Stimulated activated CD4-positive, alpha-beta T cell treated with anti-CD3 and anti-CD28 coated beads, TNF-alpha, amount 100 ng/mL, for 24 hours (primary cell): ENCODE measurements around the gene LRMDA.
"Not testable (repeated sequence)": the region's sequence is repeated elsewhere in the genome, so short reads cannot be mapped to it uniquely, and the experiment has no call there.

Experiments used
- DNase-seq, 3 experiments: peaks; one replicate each; pipeline ENCODE4 v3.0.0-alpha.2; 2020; ENCODE audit warnings: low read depth in 3 of 3

Gene LRMDA

DNA sequence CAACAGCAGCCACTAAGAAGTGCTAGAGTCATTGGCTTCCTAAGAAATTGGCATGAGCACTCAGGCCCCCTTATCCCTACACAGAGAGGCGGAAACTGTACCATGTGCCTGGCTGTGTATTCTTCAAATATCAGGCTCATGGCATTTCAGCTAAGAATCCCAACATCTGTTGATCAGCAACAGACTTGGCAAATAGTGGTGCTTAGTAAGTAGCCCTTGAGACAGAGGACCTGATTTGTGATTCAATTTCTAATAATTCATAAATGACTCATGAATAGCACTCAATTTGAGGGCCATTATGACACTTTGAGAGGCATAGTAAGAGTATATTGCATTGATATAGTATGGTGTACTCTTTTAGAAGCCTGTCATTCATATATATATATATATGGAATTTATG is 309.1 kb downstream of the LRMDA start:
- DNase-seq, result no peak

DNA sequence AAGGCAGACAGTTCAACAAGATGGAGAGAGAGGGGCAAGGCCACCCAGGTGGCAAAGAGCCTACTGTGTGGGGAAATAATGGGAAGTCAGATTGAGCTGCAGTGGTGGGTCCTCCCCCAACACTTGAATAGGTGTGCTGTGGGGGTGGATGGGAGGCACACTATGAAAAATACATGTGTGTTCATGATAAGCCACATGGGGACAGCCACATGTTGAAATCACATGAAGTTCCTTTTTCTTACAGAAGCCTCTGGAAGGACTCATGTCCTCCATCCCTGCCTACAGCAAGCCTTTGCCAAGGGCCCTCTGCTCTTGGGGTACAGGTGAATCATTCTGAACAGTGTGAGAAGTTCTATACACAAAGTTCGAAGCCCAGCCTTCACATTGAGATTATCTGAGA is 310.9 kb downstream of the LRMDA start:
- no peak for DNase-seq

DNA sequence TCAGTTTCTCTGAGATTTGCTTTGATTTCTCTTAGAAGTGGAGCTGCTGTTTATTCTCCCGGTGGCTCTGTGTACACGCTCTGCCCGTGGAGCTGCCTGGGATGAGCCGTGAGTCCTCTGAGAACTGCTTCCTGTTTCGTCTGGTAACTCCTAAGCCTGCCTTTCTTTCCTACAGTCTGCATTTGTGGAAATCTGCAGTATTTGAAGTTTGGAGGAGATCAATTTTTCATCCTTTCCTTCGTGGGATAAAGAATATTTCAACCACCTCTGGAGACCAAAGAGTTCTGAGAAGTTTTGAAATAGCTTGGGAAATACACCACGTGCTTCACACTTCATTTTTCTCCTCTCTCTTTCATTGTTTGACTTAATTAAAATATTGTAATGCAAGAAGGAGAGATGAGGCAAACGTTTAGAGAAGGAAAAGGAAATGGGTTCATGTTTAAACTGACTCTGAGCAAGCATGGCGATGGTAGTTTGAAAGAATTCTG is 311.9 kb downstream of the LRMDA start:
- DNase-seq, result no peak

DNA sequence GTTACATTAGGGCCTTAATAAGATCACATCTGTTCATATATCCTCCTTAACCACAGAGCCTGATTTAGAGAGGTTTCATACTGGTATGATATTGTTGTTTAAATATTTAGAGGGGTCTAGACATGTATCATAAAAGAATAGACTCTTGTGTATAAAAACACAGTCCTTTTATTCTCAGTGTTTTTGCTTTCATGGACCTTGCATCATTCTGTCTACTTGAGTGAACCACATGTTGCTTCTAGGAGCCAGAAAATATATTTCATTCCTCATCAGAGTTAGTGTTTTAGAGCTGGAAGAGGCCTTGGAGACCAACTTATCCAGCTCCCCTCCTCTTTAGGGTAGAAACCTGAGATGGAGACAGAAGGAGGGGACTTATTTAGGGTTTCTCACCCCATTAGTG is 312.8 kb downstream of the LRMDA start:
- DNase-seq, result no peak

DNA sequence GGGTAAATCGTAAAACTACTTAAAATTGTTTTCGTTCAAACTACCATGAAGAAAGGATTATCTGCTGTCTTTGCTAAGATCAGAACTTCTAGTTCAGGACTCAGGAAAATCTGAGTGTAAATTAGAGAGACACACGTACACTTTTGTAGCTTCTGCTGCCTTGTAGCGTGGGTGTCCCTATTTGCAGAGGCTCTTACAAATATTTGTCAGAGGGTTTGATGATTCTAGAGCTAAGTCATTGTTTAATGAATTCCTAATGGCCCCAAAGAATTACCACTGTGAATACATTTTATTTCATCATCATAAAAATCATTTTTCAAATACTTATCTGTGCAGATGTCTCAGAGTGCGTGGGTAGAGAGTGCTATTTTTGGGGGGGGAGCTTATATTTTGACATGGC is 314.9 kb downstream of the LRMDA start:
- no peak for DNase-seq

DNA sequence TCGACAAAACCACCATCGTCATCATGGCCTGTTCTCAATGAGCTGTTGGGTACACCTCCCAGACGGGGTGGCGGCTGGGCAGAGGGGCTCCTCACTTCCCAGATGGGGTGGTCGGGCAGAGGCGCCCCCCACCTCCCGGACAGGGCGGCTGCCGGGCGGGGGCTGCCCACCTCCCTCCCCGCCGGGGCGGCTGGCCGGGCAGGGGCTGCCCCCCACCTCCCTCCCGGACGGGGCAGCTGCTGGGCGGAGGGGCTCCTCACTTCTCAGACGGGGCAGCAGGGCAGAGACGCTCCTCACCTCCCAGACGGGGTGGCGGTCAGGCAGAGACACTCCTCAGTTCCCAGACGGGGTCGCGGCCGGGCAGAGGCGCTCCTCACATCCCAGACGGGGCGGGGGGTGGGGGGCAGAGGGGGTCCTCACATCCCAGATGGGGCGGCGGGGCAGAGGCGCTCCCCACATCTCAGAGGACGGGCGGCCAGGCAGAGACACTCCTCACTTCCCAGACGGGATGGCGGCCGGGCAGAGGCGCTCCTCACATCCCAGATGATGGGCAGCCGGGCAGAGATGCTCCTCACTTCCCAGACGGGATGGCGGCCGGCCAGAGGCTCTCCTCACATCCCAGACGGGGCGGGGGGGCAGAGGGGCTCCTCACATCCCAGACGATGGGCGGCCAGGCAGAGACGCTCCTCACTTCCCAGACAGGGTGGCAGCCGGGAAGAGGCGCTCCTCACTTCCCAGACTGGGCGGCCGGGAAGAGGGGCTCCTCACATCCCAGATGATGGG is 318.9 kb downstream of the LRMDA start:
- not testable (repeated sequence) for DNase-seq

DNA sequence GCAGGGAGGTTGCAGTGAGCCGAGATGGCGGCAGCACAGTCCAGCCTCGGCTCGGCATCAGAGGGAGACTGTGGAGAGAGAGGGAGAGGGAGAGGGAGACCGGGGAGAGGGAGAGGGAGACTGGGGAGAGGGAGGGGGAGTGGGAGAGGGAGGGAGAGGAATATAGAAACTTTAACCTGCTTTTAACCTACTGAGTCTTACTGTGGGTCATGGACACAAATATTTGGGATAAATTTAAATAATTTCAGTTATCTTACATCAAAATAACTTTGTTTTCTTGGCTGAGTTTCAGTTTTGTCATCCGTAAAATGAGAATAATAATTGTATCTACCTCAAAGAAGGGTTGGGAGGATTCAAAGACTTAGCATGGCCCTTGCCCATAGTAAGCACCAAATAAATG is 319.8 kb downstream of the LRMDA start:
- DNase-seq, result no peak

DNA sequence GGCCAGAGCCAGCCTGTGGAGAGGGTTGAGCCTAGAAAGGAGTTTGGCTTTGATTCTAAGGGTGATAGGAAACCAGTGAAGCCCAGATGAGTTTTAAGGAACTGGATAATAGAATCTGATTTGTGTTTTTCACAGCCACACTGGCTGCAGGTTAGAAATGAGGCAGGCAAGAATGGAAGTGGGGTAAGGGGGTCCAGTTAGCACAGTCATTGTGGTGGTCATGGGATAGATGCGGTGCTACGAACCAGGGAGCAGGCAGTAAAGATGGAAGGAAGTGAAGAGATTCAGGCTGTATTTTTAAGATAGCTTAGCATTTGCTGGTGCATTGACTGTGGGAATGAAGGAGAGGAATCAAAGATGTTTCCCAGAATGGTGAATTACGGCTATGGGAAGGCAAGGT is 322.2 kb downstream of the LRMDA start:
- no peak for DNase-seq

DNA sequence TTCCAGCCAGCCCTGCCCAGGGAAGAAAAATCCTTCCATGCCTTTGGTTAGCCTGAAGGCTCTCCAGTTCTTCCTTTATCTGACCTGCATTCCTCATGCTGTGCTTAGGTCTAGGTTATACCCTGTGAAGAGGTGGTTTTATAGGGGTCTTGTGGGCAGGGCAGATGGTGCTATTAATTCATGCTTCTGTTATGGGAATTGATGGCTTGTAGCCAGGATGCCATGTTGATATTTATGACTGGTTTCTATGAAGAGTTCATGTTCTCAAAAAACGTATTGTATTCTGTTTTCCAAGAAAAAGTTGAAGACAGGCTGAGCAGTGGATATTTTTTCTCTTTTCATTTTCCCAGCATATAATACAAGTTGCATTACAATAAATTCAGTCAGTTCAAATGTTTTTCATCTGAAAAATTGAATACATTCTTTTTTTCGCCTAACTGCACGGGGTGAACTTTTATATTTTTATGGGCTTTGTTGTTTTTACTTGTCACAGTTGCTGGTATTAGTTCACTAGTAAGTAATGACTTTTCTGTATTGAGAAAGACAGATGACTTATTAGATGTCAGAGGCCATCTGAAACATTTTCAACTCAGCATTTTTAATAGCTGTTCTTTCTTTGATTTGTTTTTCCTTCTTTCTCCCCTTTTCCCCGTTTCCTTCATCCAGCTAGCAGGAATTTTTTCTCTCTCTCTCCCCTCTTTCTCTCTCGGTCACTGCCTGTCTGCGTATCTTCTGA is 322.8 kb downstream of the LRMDA start:
- no peak for DNase-seq

DNA sequence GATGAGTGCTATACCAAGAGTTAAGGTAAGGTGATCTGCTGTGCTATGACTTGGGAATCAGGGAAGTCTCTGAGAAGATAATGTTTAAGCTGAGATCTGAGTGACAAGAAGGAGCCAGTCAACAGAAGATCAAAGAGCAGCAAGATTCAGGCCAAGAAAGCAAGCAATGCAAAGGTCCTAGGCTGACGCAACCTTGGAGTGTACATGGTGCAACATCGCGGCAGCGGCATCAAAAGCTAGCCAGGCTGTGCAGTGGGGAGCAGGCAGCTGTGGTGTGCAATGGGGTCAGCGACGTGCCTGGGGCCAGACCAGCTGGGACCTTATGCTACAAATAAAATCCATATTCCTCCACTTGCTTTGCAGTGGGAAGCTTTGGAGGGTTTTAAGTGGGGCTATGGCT is 324.1 kb downstream of the LRMDA start:
- DNase-seq, result no peak

DNA sequence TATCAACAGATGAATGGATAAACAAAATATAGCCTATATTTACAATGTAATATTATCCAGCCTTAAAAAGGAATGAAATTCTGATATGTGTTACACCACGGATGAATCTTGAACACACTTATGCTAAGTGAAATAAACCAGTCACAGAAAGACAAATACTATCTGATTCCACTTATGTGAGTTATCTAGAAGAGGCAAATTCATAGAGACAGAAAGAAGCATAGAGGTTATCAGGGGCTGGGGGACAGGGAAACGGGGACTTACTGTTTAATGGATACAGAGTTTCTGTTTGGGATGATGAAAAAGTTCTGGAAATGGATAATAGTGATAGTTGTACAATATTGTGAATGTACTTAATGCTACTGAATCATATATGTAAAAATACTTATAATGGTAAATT is 329.9 kb downstream of the LRMDA start:
- DNase-seq, result no peak

DNA sequence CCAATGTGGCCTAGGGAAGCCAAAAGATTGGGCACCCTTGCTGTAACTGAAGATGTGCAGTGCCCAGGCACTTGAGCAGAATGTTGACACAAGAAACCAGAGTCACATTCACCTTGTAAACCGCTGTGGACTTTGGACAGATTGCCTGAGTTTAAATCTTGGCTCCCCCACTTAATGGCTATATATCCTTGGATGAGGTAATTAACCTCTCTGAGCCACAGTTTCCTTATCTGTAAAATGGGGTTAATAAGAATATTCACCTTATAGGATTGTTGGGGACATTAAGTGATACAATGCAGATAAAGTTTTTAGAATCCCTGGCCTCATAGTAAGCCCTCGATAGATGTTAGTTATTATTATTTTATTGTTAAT is 331.0 kb downstream of the LRMDA start:
- DNase-seq, result no peak

DNA sequence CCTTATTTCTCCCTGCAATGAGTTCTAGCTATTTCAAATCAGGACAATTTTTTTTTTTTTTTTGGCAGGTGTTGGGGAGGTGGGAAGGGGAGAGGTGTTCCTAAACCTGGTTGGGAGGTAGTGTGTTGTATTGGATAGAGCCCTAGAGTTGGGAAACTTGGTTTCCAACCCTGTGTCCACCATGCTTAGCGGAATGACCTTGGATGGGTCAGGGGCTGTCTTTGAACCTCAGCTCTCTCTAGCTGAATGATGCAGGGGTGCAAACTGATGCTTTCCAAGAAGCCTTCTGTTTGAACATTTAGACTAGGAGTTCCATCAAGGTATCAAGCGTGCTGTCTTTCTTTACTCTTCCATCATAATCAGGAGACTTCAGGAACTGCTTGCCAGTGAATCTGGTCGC is 332.2 kb downstream of the LRMDA start:
- DNase-seq, result no peak

DNA sequence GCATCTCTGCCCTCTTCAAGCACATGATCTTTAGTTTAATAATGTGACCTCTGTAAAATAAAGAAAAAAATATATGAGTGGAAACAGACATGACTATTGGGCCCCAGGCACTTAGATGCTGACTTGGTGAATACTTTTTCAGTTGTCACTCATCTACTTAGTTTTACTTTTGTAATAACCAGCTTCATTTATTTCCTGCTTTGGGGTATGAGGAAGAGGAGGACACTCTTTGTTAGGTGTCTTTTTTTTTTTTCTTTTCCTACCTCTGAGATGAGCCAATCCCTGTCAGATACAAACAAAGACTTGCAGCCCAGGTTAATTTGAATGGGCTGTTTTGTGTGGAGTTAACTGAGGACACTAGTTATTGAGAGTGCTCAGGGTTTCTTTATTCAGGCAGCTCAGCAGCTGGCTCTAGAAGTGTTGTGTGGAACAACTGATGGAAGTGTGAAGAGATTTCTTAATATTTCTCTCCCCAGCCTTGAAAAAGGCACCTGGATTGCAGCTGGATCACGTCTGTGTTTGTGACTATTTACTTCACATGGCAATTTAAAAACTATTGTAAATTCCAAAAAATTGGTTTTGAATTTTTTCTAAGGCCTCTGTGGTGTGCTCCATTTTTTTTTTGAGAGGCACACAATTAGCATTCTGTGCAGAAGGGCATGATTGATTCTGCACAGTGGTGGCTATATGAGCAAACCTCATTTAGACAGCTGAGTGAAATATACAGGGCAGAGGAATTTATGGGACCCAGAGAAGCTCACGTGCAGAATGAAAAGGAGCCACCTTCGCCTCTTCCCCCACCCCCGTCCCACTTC is 333.8 kb downstream of the LRMDA start:
- no peak for DNase-seq

DNA sequence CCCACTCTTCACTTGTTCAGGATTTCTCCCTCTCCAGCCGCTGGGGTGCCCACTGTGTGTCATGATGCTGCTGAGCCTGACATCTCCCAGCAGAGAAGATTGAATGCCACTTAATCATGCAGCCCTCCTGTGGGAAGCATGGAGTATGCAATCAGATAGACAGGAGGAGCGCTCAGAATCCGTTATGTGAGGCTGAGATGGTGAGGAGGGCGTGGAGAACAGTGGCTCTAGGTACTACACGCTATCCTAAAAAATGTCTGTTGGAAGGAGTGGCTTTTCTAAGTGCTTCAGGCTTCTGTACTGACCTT is 334.3 kb downstream of the LRMDA start:
- no peak for DNase-seq

DNA sequence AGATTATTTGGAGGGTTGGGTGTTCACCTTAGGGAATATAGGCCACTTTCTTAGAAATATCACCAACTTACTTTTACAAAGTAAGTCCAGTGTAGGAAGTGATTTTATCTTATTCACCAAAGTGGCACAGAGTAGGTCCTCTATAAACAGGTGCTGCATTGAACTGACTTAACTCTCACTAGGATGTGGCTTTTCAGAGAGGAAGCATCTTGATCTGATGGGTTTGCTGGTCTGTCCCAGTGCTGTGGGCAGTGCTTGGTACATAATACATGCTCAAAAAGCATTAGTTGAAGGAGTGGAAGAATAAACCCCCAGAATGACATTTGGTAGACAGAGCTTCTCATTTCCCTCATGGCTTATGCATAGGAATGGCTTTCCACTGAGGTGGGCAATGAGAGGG is 334.7 kb downstream of the LRMDA start:
- DNase-seq, result no peak

DNA sequence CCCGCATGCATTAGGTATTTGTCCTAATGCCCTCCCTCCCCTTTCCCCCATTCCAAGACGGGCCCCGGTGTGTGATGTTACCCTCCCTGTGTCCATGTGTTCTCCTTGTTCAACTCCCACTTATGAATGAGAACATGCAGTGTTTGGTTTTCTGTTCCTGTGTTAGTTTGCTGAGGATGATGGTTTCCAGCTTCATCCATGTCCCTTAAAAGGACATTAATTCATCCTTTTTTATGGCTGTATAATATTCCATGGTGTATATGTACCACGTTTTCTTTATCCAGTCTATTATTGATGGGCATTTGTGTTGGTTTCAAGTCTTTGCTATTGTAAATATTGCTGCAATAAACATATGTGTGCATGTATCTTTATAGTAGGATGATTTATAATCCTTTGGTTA is 335.3 kb downstream of the LRMDA start:
- not testable (repeated sequence) for DNase-seq

DNA sequence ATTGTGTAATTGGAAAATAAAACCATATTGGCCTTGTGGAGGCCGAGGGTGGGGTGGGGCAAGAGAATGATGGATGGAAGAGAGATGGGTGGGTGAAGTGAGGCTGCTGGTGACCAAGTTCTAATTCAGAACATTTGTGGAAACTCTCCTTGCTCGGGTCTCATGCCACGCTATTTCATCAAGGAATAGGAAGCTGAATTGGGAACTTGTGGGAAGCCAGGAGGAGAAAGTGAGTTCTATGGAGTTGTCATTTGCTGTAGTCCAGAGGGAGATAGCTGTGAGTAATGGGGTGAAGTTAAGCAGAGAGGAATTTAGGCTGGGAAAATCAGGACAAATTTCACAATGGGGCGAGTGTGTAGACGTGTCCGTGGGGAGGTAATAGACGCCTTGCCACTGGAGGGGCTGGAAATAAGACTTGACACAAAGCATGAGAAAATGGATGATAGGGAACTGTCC is 339.2 kb downstream of the LRMDA start:
- DNase-seq, result no peak

DNA sequence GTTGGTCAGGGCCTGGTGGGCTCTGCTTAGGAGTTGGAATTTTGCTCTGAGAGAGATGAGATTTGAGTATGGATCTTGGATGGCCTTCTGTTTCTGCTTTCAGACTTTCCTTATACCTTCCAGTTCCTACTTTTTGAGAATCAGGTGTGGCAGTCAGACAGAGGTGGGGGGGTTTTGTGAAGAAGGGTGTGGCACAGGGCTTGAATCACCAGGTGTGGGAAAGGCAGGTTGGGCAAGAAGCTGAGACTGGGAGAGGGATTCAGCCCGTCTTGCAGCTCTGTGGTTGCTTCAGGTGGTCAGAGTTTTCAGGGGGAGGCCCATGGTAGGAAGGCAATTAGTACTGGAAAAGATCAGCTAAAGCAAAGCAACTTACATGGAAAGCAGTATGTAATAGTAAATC is 340.2 kb downstream of the LRMDA start:
- no peak for DNase-seq

DNA sequence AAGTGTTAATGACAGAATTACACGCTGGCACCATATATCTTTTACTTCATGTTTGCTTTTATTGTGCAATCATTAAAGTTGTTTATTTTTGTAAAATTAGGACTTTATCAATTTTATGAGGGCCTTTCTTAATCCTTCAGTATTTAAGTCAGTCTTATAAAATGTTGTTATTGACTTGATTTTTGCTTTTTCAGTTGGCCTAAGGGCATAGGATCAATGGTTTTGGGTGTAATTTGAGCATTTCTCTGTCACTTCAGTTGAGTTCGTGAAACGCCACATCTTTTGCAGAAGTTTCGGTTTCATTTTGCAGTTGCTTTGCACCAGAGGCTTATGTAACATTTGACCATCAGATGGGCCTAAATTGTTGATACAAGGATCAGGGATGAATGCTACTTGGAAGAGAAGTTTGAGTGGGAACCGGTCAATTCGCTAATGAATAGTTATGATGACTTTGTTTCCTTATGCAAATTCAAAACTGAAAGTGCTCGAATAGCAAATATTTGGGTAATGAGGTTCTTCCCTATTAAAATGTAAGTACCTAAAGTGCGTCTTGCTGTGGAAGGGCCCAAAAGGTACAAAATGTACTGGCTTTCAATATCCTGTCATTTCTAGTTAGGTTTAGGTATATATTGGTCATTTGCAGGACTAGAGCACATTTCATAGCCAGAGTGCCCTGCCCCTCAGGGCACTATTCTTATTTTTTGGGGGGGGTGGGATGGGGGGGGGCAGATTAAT is 340.9 kb downstream of the LRMDA start:
- DNase-seq, result no peak

DNA sequence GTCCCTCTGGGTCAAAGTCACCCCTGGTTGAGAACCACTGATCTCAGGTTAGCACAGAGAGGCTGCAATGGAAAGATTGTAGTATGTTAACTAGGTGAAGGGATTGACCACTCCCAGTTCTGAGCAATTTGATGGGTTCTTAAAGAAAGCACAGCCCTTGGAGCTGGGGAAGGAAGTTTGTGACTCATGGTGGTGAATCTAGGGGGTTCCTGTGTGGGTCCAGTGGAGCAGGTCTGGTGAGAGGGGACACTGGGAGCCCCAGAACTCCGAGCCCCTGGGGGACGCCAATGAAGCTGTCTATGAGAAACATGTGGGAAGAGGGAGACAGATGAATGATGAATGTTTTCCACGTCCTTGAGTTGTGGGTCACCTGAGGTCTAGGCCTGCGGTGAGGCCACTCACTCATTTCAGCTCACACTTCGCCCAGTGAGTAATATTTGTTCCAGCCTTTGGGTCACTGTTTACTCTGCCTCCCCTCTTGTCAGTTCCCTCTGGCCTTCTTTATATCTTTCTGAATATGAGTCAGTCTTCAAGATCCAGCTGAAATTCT is 341.9 kb downstream of the LRMDA start:
- no peak for DNase-seq
